ENCODE measurements around the gene PRR36. TPM values are rescaled to one million over a fixed set of nuclear protein-coding genes. Genes with fewer than 3 reads are reported as not detected.

PRR36 gene
- total RNA-seq, 1 experiment from 2014 or later = not detected

DNA sequence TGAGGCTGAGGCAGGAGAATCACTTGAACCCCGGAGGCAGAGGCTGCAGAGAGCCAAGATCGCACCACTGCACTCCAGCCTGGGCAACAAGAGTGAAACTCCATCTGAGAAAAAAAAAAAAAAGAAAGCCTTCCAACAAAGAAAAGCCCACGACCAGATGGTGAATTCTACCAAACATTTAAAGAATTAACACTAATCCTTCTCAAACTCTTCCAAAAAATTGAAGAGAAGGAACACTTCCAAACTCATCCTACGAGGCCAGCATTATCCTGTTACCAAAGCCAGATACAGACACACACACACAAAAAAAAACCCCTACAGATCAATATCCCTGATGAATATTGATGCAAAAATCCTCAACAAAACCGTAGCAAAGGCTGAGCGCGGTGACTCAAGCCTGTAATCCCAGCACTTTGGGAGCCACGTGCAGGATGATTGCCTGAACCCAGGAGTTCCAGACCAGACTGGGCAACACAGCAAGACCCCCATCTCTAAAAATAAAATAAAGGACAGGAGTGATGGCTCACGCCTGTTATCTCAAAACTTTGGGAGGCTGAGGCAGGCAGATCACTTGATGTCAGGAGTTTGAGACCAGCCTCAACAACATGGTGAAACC lies 50.4 kb downstream of the PRR36 start:
- DNase-seq (ENCODE audit: extremely low read depth, low read depth) = no peak

- no peak for DNase-seq (ENCODE audit: extremely low read depth, low read depth)
Observed at GRCh38 chr19:7822910-7823515, 51.2 kb downstream of the PRR36 start.

DNA sequence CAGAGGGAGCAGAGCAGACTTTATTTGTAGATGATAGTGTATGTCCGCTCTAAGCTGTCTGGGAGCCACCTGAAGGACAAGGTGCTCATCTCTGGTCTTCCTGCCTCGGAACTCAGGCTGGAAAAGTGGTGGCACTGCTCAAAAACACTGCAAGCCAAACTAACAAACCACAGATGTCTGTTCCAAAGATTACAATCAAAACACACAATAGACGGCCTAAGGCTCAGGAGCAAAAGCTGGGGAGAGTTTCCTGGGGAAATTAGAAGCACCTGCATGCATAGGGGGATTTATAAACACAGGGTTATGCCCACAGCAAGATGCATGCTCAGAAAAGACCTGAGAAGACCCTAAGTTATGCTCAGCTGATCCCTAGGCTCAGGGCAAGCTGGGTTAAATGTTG lies 53.6 kb downstream of the PRR36 start:
- DNase-seq (ENCODE audit: extremely low read depth, low read depth) = no peak

GRCh38 chr19:7819337-7819736 lies 54.9 kb downstream of the PRR36 start:
- no peak for DNase-seq (ENCODE audit: extremely low read depth, low read depth)

DNA sequence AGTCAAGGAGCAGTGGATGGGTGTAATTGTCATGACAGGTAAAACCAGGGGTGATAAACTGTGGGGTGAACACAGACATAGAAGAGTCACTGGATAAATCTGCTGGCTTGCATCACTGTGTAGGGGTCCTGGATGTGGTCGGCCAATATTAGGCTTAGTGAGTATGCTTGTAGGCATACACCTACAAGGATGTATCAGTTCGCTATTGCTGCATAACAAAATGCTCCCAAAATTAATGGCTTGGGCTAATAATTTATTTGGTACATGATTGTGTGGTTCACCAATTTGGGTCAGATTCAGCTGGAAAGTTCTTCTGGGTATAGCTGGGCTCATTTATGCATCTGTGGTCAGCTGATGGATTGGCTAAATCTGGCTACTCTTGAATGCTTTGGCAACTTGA lies 55.4 kb downstream of the PRR36 start:
- DNase-seq (ENCODE audit: extremely low read depth, low read depth) = no peak

Other genes starting within 250 kb of the PRR36 start
- 34.8 and 36.0 TPM in 2 replicates for gene XAB2, start 244.8 kb downstream of the PRR36 start, total RNA-seq (2014; rRNA removed; shearing (Covaris generic))
- gene PET100, start 244.6 kb downstream of the PRR36 start, total RNA-seq (2014; rRNA removed; shearing (Covaris generic)) = 20.4 and 20.6 TPM in 2 replicates
- gene PCP2, start 240.7 kb downstream of the PRR36 start, total RNA-seq (2014; rRNA removed; shearing (Covaris generic)) = not detected in 2 replicates
- 18.9 and 19.4 TPM in 2 replicates for gene STXBP2, start 237.3 kb downstream of the PRR36 start, total RNA-seq (2014; rRNA removed; shearing (Covaris generic))
- gene RETN, start 205.3 kb downstream of the PRR36 start, total RNA-seq (2014; rRNA removed; shearing (Covaris generic)) = not detected in 2 replicates
- not detected in 2 replicates for gene MCEMP1, start 197.3 kb downstream of the PRR36 start, total RNA-seq (2014; rRNA removed; shearing (Covaris generic))
- gene TRAPPC5, start 193.6 kb downstream of the PRR36 start, total RNA-seq (2014; rRNA removed; shearing (Covaris generic)) = 40.2 and 73.1 TPM in 2 replicates
- gene FCER2, start 172.3 kb downstream of the PRR36 start, total RNA-seq (2014; rRNA removed; shearing (Covaris generic)) = not detected in 2 replicates
- not detected in 2 replicates for gene CLEC4G, start 142.3 kb downstream of the PRR36 start, total RNA-seq (2014; rRNA removed; shearing (Covaris generic))
- gene CD209, start 126.9 kb downstream of the PRR36 start, total RNA-seq (2014; rRNA removed; shearing (Covaris generic)) = not detected in 2 replicates
- 0.05 TPM in 1 of 2 replicates, not detected in the other for gene CLEC4M, start 111.1 kb downstream of the PRR36 start, total RNA-seq (2014; rRNA removed; shearing (Covaris generic))
- gene EVI5L, start 44.2 kb downstream of the PRR36 start, total RNA-seq (2014; rRNA removed; shearing (Covaris generic)) = 10.9 and 11.2 TPM in 2 replicates
- 4.6 and 5.2 TPM in 2 replicates for gene LRRC8E, start 14.1 kb upstream of the PRR36 start, total RNA-seq (2014; rRNA removed; shearing (Covaris generic))
- 13.6 and 15.7 TPM in 2 replicates for gene MAP2K7, start 29.5 kb upstream of the PRR36 start, total RNA-seq (2014; rRNA removed; shearing (Covaris generic))
- 6.0 and 10.9 TPM in 2 replicates for gene TGFBR3L, start 40.4 kb upstream of the PRR36 start, total RNA-seq (2014; rRNA removed; shearing (Covaris generic))
- 21.3 and 27.4 TPM in 2 replicates for gene SNAPC2, start 45.9 kb upstream of the PRR36 start, total RNA-seq (2014; rRNA removed; shearing (Covaris generic))
- gene CTXN1, start 51.7 kb upstream of the PRR36 start, total RNA-seq (2014; rRNA removed; shearing (Covaris generic)) = 1.4 and 1.7 TPM in 2 replicates
- gene TIMM44, start 69.3 kb upstream of the PRR36 start, total RNA-seq (2014; rRNA removed; shearing (Covaris generic)) = 127 and 135 TPM in 2 replicates
- gene ELAVL1, start 131.3 kb upstream of the PRR36 start, total RNA-seq (2014; rRNA removed; shearing (Covaris generic)) = 24.9 and 29.3 TPM in 2 replicates
- not detected in 2 replicates for gene CCL25, start 178.4 kb upstream of the PRR36 start, total RNA-seq (2014; rRNA removed; shearing (Covaris generic))